ENCODE data around the gene RHOT1.
"Not testable (repeated sequence)": the region's sequence is repeated elsewhere in the genome, so short reads cannot be mapped to it uniquely, and the experiment has no call there.

The RHOT1 gene

GRCh38 chr17:32161506-32162365, 19.4 kb downstream of the RHOT1 start:
- no peak overlapping the region for H3K9ac ChIP-seq (ENCODE audit: low read depth, low read length)
- H3K27me3 ChIP-seq (ENCODE audit: control insufficient read depth, insufficient read depth, low read length), result no peaks in the 10 kb centered on the region
- no peak overlapping the region for H3K4me3 ChIP-seq (ENCODE audit: low read depth, low read length)
- H3K4me1 ChIP-seq (ENCODE audit: control insufficient read depth, insufficient read depth, low read length), result no peaks in the 10 kb centered on the region
- H3K36me3 ChIP-seq (ENCODE audit: control insufficient read depth, insufficient read depth, low read length), result peaks cover 7% of the 10 kb centered on the region
- H3K9me3 ChIP-seq (ENCODE audit: control insufficient read depth, insufficient read depth, low read length), result no peaks in the 10 kb centered on the region

- peaks cover 3% of the 10 kb centered on the region for H3K9me3 ChIP-seq (ENCODE audit: control insufficient read depth, insufficient read depth, low read length)
- H3K9ac ChIP-seq (ENCODE audit: low read depth, low read length), result no peak overlapping the region
- no peaks in the 10 kb centered on the region for H3K27me3 ChIP-seq (ENCODE audit: control insufficient read depth, insufficient read depth, low read length)
- H3K4me3 ChIP-seq (ENCODE audit: low read depth, low read length), result no peak overlapping the region
- no peaks in the 10 kb centered on the region for H3K4me1 ChIP-seq (ENCODE audit: control insufficient read depth, insufficient read depth, low read length)
- peaks cover 16% of the 10 kb centered on the region for H3K36me3 ChIP-seq (ENCODE audit: control insufficient read depth, insufficient read depth, low read length)
Observed at GRCh38 chr17:32174889-32175288, 32.6 kb downstream of the RHOT1 start.

- H3K4me1 ChIP-seq (ENCODE audit: control insufficient read depth, insufficient read depth, low read length); H3K9ac ChIP-seq (ENCODE audit: low read depth, low read length); H3K9me3 ChIP-seq (ENCODE audit: control insufficient read depth, insufficient read depth, low read length); H3K27me3 ChIP-seq (ENCODE audit: control insufficient read depth, insufficient read depth, low read length); H3K4me3 ChIP-seq (ENCODE audit: low read depth, low read length): not testable (repeated sequence)
- peaks cover 18% of the 10 kb centered on the region for H3K36me3 ChIP-seq (ENCODE audit: control insufficient read depth, insufficient read depth, low read length)
Observed at GRCh38 chr17:32178679-32179078, 36.4 kb downstream of the RHOT1 start.

GRCh38 chr17:32179103-32179502, 36.8 kb downstream of the RHOT1 start:
- not testable (repeated sequence) for H3K9ac ChIP-seq (ENCODE audit: low read depth, low read length); H3K27me3 ChIP-seq (ENCODE audit: control insufficient read depth, insufficient read depth, low read length); H3K4me3 ChIP-seq (ENCODE audit: low read depth, low read length); H3K9me3 ChIP-seq (ENCODE audit: control insufficient read depth, insufficient read depth, low read length); H3K4me1 ChIP-seq (ENCODE audit: control insufficient read depth, insufficient read depth, low read length)
- peaks cover 18% of the 10 kb centered on the region for H3K36me3 ChIP-seq (ENCODE audit: control insufficient read depth, insufficient read depth, low read length)

GRCh38 chr17:32179526-32179925, 37.2 kb downstream of the RHOT1 start:
- H3K36me3 ChIP-seq (ENCODE audit: control insufficient read depth, insufficient read depth, low read length), result peaks cover 16% of the 10 kb centered on the region
- not testable (repeated sequence) for H3K9me3 ChIP-seq (ENCODE audit: control insufficient read depth, insufficient read depth, low read length); H3K9ac ChIP-seq (ENCODE audit: low read depth, low read length); H3K27me3 ChIP-seq (ENCODE audit: control insufficient read depth, insufficient read depth, low read length); H3K4me1 ChIP-seq (ENCODE audit: control insufficient read depth, insufficient read depth, low read length); H3K4me3 ChIP-seq (ENCODE audit: low read depth, low read length)

- H3K4me3 ChIP-seq (ENCODE audit: low read depth, low read length); H3K27me3 ChIP-seq (ENCODE audit: control insufficient read depth, insufficient read depth, low read length); H3K9me3 ChIP-seq (ENCODE audit: control insufficient read depth, insufficient read depth, low read length); H3K9ac ChIP-seq (ENCODE audit: low read depth, low read length); H3K4me1 ChIP-seq (ENCODE audit: control insufficient read depth, insufficient read depth, low read length): not testable (repeated sequence)
- peaks cover 15% of the 10 kb centered on the region for H3K36me3 ChIP-seq (ENCODE audit: control insufficient read depth, insufficient read depth, low read length)
Observed at GRCh38 chr17:32180262-32180661, 38.0 kb downstream of the RHOT1 start.

- Histone ChIP-seq H3K4me1 (ENCODE audit: control insufficient read depth, insufficient read depth, low read length) (no peaks in the 10 kb centered on the region), H3K27me3 (ENCODE audit: control insufficient read depth, insufficient read depth, low read length) (no peaks in the 10 kb centered on the region), H3K9me3 (ENCODE audit: control insufficient read depth, insufficient read depth, low read length) (no peaks in the 10 kb centered on the region), H3K36me3 (ENCODE audit: control insufficient read depth, insufficient read depth, low read length) (peaks cover 6% of the 10 kb centered on the region), H3K9ac (ENCODE audit: low read depth, low read length) (no peak overlapping the region), H3K4me3 (ENCODE audit: low read depth, low read length) (no peak overlapping the region)
Observed at GRCh38 chr17:32185875-32186274, 43.6 kb downstream of the RHOT1 start.

GRCh38 chr17:32187271-32187670, 45.0 kb downstream of the RHOT1 start:
- no peaks in the 10 kb centered on the region for H3K9me3 ChIP-seq (ENCODE audit: control insufficient read depth, insufficient read depth, low read length)
- peaks cover 6% of the 10 kb centered on the region for H3K36me3 ChIP-seq (ENCODE audit: control insufficient read depth, insufficient read depth, low read length)

GRCh38 chr17:32189343-32189742, 47.0 kb downstream of the RHOT1 start:
- no peak overlapping the region for H3K4me3 ChIP-seq (ENCODE audit: low read depth, low read length)
- no peaks in the 10 kb centered on the region for H3K27me3 ChIP-seq (ENCODE audit: control insufficient read depth, insufficient read depth, low read length)
- H3K9ac ChIP-seq (ENCODE audit: low read depth, low read length), result no peak overlapping the region
- no peaks in the 10 kb centered on the region for H3K4me1 ChIP-seq (ENCODE audit: control insufficient read depth, insufficient read depth, low read length)
- H3K9me3 ChIP-seq (ENCODE audit: control insufficient read depth, insufficient read depth, low read length), result no peaks in the 10 kb centered on the region
- peaks cover 6% of the 10 kb centered on the region for H3K36me3 ChIP-seq (ENCODE audit: control insufficient read depth, insufficient read depth, low read length)

More at GRCh38 chr17:32187271-32187670, 45.0 kb downstream of the RHOT1 start:
- Histone ChIP-seq H3K4me3 (ENCODE audit: low read depth, low read length) (no peak overlapping the region), H3K9ac (ENCODE audit: low read depth, low read length) (no peak overlapping the region), H3K27me3 (ENCODE audit: control insufficient read depth, insufficient read depth, low read length) (no peaks in the 10 kb centered on the region), H3K4me1 (ENCODE audit: control insufficient read depth, insufficient read depth, low read length) (no peaks in the 10 kb centered on the region)

- H3K4me1 ChIP-seq (ENCODE audit: control insufficient read depth, insufficient read depth, low read length), result no peaks in the 10 kb centered on the region
- H3K9me3 ChIP-seq (ENCODE audit: control insufficient read depth, insufficient read depth, low read length), result no peaks in the 10 kb centered on the region
- H3K36me3 ChIP-seq (ENCODE audit: control insufficient read depth, insufficient read depth, low read length), result peaks cover 1% of the 10 kb centered on the region
- H3K9ac ChIP-seq (ENCODE audit: low read depth, low read length), result no peak overlapping the region
- no peak overlapping the region for H3K4me3 ChIP-seq (ENCODE audit: low read depth, low read length)
- no peaks in the 10 kb centered on the region for H3K27me3 ChIP-seq (ENCODE audit: control insufficient read depth, insufficient read depth, low read length)
Observed at GRCh38 chr17:32191306-32191705, 49.0 kb downstream of the RHOT1 start.

- peaks cover 3% of the 10 kb centered on the region for H3K36me3 ChIP-seq (ENCODE audit: control insufficient read depth, insufficient read depth, low read length)
- no peaks in the 10 kb centered on the region for H3K9me3 ChIP-seq (ENCODE audit: control insufficient read depth, insufficient read depth, low read length)
- H3K4me1 ChIP-seq (ENCODE audit: control insufficient read depth, insufficient read depth, low read length), result no peaks in the 10 kb centered on the region
- H3K4me3 ChIP-seq (ENCODE audit: low read depth, low read length), result no peak overlapping the region
- no peak overlapping the region for H3K9ac ChIP-seq (ENCODE audit: low read depth, low read length)
- no peaks in the 10 kb centered on the region for H3K27me3 ChIP-seq (ENCODE audit: control insufficient read depth, insufficient read depth, low read length)
Observed at GRCh38 chr17:32192379-32192778, 50.1 kb downstream of the RHOT1 start.

- no peaks in the 10 kb centered on the region for H3K9me3 ChIP-seq (ENCODE audit: control insufficient read depth, insufficient read depth, low read length)
- H3K4me1 ChIP-seq (ENCODE audit: control insufficient read depth, insufficient read depth, low read length), result no peaks in the 10 kb centered on the region
- H3K4me3 ChIP-seq (ENCODE audit: low read depth, low read length), result no peak overlapping the region
- H3K9ac ChIP-seq (ENCODE audit: low read depth, low read length), result no peak overlapping the region
- no peaks in the 10 kb centered on the region for H3K27me3 ChIP-seq (ENCODE audit: control insufficient read depth, insufficient read depth, low read length)
- peaks cover 3% of the 10 kb centered on the region for H3K36me3 ChIP-seq (ENCODE audit: control insufficient read depth, insufficient read depth, low read length)
Observed at GRCh38 chr17:32197987-32198386, 55.7 kb downstream of the RHOT1 start.
